ENCODE data around the gene TXNRD2.

The TXNRD2 gene

DNA sequence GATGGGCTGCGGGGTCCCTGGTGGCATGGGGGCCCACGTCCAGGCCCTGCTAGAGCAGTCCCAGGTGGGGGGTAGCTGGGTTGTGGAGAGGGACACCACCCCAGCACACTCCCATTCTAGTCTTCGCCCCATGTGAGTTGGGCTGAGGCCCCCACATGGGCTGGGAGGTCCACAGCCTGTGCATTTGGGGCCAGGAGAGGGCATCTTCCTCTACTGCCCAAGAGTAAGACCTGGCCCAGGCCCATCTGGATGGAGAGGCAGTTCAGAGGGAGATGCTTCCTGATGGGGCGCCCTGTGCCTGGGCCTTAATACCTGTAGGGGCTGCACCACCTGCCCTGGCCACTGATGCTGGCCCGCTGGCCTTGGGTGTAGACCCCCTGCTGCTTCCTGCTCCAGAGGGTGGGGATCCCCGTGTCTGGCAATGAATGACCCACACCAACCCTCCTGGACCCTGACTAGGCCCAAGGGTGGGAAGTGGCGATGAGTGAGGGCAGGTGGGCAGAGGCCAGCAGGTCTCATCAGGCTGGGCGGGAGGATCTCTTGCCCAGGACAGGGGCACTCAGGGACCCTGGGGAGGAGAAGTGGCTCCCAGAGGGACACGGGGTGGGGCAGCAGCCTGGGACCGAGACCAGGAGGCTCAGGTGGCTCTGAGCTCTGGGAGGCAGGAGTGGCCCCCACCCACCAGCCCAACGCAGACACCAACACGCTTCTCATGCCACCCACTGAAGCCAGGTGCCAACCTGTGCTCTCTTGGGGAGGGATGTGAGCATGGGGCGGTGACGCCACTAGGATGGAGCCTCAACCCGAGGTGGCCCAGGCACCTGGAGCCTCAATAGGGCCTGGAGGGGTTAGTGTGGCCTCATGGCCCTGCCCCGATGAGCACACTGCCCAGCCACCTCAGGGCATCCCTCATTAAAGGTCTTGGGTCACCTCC is 69.5 kb downstream of the TXNRD2 start:
- no peak for DNase-seq (ENCODE audit: low read depth in 1 of 2, low spot score in 1 of 2)
- in situ Hi-C loops (cut with HindIII; ENCODE audit: low pct_unique_long_range_greater_than_20kb, low sequenced_read_pairs) = no loop called here
- no peak for TF ChIP-seq JUND (IDR thresholded peaks at IDR 0.05; ENCODE audit: low read depth)

GRCh38 chr22:19871023-19871844 is 70.4 kb downstream of the TXNRD2 start:
- TF ChIP-seq JUND (IDR thresholded peaks at IDR 0.05; ENCODE audit: low read depth) = no peak
- no peak for DNase-seq (ENCODE audit: low read depth in 1 of 2, low spot score in 1 of 2)
- in situ Hi-C loops (cut with HindIII; ENCODE audit: low pct_unique_long_range_greater_than_20kb, low sequenced_read_pairs) = no loop called here

DNA sequence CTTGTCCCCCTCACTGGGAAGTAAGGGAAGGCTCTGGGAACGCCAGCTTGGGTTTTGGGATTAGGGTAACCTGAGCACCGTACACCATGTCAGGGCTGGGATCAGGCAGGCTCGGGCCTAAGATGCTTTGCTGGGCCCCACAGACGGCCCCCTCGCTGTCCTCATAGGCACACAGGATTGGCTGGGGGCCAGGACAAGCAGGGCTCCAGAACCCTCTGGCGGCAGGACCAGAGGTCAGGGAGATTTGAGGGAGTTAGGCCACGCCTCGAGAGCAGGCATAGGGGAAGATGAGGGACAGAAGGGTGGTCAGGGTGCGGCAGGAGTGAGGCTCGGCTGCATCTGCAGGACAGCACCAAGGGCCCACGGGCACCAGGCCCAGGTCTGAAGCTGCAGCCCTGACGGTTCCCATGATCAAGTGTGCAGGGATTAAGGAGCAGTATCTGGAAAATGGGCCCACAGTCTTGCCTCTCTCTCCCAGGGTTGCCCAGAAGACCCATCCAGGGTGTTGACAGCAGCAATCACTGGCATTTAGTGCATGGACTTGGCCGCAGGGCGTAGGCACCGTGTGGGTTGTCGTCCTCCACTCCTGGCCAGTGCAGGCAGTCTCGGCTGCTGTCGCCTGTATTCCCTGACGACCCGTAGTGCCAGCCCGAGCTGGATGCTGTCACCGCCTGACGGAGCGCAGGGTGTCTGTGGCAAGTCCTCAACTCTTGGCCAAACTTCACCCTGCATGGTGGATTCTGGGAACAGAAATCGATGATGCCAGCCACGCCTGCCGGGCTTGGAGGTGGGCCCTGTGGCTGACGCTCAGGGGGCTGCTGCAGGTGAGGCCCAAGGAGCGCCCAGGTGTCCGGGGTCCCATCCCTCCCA is 71.2 kb downstream of the TXNRD2 start:
- DNase-seq (ENCODE audit: low read depth in 1 of 2, low spot score in 1 of 2) = no peak
- in situ Hi-C loops (cut with HindIII; ENCODE audit: low pct_unique_long_range_greater_than_20kb, low sequenced_read_pairs) = no loop called here
- TF ChIP-seq JUND (IDR thresholded peaks at IDR 0.05; ENCODE audit: low read depth) = no peak

DNA sequence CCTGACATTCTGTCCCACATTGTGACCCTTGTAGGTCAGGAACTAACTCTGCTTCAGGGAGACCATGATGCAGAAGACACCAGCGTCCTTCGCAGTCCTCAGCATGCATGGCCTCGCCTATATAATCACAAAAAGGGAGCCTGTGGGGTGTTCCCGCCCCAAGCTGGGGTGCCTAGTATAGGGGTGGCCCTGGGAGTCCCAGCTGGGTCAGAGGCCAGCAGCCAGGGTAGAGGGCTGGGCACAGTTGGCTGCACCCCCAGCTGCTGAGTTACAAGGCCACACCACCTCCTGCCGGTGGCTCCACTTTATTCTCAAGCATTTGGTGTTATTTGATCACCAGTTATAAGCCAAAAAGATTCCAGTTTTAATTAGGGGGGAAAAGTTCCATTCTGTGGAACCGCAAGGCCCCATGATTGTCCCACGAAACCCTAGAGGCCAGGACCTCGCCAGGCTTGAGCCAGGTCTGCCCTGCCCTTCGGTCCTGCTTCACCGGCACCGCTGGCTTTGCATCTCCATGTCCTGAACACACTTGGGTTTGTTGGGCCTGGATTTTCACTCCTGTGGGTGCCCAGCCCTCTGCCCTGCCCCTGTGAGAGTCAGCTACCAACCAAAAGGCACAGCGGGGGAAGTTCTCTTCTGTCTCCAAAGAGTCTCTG is 72.0 kb downstream of the TXNRD2 start:
- no peak for DNase-seq (ENCODE audit: low read depth in 1 of 2, low spot score in 1 of 2)
- TF ChIP-seq JUND (IDR thresholded peaks at IDR 0.05; ENCODE audit: low read depth) = no peak
- in situ Hi-C loops (cut with HindIII; ENCODE audit: low pct_unique_long_range_greater_than_20kb, low sequenced_read_pairs) = no loop called here

DNA sequence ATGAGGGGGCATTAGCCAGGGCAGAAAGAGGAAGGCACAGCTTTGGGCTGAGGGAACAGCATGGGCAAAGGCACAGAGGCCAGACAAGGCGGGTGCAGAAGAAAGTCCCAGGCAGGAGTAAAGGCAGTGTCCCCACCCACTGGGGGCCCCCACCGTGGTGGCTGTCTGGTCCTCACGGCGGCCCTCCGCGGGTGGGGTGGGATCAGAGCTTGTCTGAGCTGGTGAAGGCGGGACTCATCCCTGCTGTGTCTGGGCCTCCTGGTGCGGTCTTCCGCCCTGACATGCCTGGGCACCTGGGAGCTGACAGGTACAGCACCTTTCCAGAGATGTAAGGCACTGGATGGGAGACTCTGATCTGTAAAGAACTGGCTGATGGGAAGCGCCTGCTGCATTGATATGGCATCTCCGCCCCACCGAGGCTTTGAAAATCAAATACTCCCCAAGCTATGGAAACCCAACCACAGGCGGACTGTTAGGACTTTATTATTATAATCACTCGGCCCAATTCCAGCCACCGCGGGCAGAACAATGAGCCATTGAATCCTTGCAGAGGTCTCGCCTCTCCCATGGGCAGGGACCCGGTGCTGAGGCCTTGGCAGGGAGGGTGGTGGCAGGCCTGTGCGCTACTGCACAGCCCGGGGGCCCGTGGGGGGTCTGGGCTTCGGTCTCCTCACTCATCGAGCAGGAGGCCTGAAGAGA is 72.7 kb downstream of the TXNRD2 start:
- TF ChIP-seq JUND (IDR thresholded peaks at IDR 0.05; ENCODE audit: low read depth) = no peak
- no peak for DNase-seq (ENCODE audit: low read depth in 1 of 2, low spot score in 1 of 2)

DNA sequence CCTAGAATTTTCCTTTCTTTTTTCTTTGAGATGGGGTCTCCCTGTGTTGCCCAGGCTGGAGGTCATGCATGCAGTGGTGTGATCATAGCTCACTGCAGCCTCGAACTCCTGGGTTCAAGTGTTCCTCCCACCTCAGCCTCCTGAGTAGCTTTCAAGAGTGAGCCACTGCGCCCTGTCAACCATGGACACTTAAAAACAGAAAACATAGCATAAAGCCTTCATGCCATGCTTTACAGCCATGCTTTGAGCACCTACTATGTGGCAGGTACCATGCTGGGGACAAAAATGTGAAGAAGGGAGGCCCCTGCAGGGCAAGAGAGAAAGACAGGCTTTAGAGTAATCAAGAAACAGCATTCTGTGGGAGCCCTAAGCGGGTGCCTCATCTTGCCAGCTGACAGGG is 73.3 kb downstream of the TXNRD2 start:
- no peak for DNase-seq (ENCODE audit: low read depth in 1 of 2, low spot score in 1 of 2)
- in situ Hi-C loops (cut with HindIII; ENCODE audit: low pct_unique_long_range_greater_than_20kb, low sequenced_read_pairs) = no loop called here
- TF ChIP-seq JUND (IDR thresholded peaks at IDR 0.05; ENCODE audit: low read depth) = no peak

More for the DNA sequence above, 72.7 kb downstream of the TXNRD2 start:
- in situ Hi-C loops (cut with HindIII; ENCODE audit: low pct_unique_long_range_greater_than_20kb, low sequenced_read_pairs) = no loop called here

- TF ChIP-seq JUND (IDR thresholded peaks at IDR 0.05; ENCODE audit: low read depth) = no peak
- in situ Hi-C loops (cut with HindIII; ENCODE audit: low pct_unique_long_range_greater_than_20kb, low sequenced_read_pairs) = no loop called here
Measured at GRCh38 chr22:19867617-19868016, 74.0 kb downstream of the TXNRD2 start.

GRCh38 chr22:19866665-19867009 is 75.0 kb downstream of the TXNRD2 start:
- no peak for TF ChIP-seq JUND (IDR thresholded peaks at IDR 0.05; ENCODE audit: low read depth)
- in situ Hi-C loops (cut with HindIII; ENCODE audit: low pct_unique_long_range_greater_than_20kb, low sequenced_read_pairs) = no loop called here
- no peak for DNase-seq (ENCODE audit: low read depth in 1 of 2, low spot score in 1 of 2)

More at GRCh38 chr22:19867617-19868016, 74.0 kb downstream of the TXNRD2 start:
- no peak for DNase-seq (ENCODE audit: low read depth in 1 of 2, low spot score in 1 of 2)

GRCh38 chr22:19865141-19865829 is 76.3 kb downstream of the TXNRD2 start:
- DNase-seq (ENCODE audit: low read depth in 1 of 2, low spot score in 1 of 2) = no peak
- in situ Hi-C loops (cut with HindIII; ENCODE audit: low pct_unique_long_range_greater_than_20kb, low sequenced_read_pairs) = no loop called here
- TF ChIP-seq JUND (IDR thresholded peaks at IDR 0.05; ENCODE audit: low read depth) = no peak

DNA sequence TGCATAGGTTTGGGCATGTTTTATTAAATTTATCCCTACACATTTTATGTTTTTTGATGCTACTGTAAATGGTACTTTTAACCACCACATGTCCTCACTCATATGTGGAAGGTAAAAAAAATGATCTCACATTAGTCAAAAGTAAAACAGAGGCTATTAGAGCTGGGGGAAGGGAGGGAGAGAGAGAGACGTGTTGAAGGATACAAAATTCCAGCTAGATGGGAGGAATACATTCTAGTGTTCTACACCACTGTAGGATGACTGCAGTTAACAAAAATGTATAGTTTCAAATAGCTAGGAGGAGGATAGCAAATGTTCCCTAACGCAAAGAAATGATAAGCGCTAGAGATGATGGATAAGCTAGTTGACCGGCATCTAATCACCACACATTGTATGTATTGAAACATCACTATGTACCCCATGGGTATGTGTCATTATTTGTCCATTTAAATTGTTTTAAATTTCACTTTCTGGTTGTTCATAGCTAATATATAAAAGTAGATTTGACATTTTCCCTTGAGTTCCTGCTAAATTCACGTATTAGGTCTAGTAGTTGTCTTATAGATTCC is 77.0 kb downstream of the TXNRD2 start:
- in situ Hi-C loops (cut with HindIII; ENCODE audit: low pct_unique_long_range_greater_than_20kb, low sequenced_read_pairs) = no loop called here
- no peak for TF ChIP-seq JUND (IDR thresholded peaks at IDR 0.05; ENCODE audit: low read depth)
- DNase-seq (ENCODE audit: low read depth in 1 of 2, low spot score in 1 of 2) = no peak
